PC-3 (cell line): ENCODE data around the gene RSPO4.

ENCODE experiments used
- EZH2 ChIP-seq: fragments of 300-600 bp; sonication (generic); IDR thresholded peaks from one replicate; pipeline ENCODE4 v1.6.1; 2017; ENCODE audit warnings: antibody characterized with exemption, mild to moderate bottlenecking, low read length; ENCODE audit not compliant: unreplicated experiment
- TF ChIP-seq, protein P1 (sequence below): fragments of 300-600 bp; sonication (generic); conservative IDR thresholded peaks from 2 replicates; pipeline ENCODE4 v1.5.1; 2017; ENCODE audit warnings: antibody characterized with exemption, low read depth, mild to moderate bottlenecking, low read length

DNA sequence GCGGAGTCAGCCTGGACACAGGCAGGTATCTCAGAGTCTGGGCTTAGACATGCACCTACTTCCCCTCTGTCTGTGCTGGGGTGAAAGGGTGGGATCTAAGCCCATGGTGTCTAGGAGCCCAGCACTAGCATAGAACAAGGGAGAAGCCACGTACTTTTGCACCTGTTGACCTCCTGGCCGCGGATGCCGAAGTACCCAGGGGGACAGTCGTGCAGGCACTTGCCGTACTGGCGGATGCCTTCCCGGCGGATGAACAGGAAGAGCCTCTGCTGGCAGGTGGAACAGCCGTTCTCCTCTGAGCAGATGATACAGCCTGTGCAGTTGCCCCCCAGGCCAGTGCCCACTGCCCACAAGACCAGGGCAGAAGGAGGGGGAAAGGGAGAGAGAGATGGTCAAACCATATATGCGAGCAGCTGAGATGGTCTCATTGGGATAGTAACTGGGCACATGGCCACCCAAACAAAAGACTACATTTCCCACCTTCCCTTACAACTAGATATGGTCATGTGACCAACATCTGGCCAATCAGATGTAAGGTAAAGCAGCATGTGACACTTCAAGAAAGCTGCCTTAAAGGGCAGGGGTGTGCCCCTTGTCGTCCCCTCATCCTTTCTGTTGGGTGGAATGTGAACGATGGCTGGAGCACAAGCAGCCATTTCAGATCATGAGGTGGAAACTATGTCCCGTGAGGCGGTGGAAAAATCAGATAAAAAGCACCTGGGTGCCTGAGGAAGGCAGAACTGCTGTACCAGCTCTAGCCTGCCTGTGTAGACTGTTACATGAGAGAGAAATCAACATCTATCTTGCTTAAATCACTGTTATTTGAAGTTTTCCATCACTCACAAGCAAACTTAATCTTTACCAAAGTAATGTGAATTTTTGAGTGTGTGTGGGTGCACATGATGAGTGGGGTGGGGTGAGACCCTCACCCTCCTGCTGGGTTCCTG, 34.0 kb downstream of the RSPO4 start:
- TF ChIP-seq EZH2: no peak
- TF ChIP-seq, protein P1, sequence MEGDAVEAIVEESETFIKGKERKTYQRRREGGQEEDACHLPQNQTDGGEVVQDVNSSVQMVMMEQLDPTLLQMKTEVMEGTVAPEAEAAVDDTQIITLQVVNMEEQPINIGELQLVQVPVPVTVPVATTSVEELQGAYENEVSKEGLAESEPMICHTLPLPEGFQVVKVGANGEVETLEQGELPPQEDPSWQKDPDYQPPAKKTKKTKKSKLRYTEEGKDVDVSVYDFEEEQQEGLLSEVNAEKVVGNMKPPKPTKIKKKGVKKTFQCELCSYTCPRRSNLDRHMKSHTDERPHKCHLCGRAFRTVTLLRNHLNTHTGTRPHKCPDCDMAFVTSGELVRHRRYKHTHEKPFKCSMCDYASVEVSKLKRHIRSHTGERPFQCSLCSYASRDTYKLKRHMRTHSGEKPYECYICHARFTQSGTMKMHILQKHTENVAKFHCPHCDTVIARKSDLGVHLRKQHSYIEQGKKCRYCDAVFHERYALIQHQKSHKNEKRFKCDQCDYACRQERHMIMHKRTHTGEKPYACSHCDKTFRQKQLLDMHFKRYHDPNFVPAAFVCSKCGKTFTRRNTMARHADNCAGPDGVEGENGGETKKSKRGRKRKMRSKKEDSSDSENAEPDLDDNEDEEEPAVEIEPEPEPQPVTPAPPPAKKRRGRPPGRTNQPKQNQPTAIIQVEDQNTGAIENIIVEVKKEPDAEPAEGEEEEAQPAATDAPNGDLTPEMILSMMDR: no peak
